Prostate gland (tissue), 2 donors: ENCODE measurements around the gene KIF26B.

ENCODE experiments used
- POLR2A ChIP-seq: fragments of 450-650 bp; IDR thresholded peaks from one replicate; pipeline ENCODE4 v1.6.1; 2016; ENCODE audit warnings: antibody characterized with exemption, mild to moderate bottlenecking
- POLR2AphosphoS5 ChIP-seq: sonication (generic); formaldehyde crosslinking; IDR thresholded peaks from one replicate; pipeline ENCODE4 v1.6.1; 2017; ENCODE audit warnings: antibody characterized with exemption
- TF ChIP-seq, protein P1 (sequence below), 4 experiments: fragments of 200-600 bp in 2 of 4; fragments of 450-650 bp in 2 of 4; sonication (generic) in 2 of 4; IDR thresholded peaks; 1 replicate in 3 of 4; 2 replicates in 1 of 4; pipeline ENCODE4 v1.5.1; 2016 to 2019; ENCODE audit warnings: antibody characterized with exemption in 4 of 4, mild to moderate bottlenecking in 2 of 4, moderate library complexity in 2 of 4

DNA sequence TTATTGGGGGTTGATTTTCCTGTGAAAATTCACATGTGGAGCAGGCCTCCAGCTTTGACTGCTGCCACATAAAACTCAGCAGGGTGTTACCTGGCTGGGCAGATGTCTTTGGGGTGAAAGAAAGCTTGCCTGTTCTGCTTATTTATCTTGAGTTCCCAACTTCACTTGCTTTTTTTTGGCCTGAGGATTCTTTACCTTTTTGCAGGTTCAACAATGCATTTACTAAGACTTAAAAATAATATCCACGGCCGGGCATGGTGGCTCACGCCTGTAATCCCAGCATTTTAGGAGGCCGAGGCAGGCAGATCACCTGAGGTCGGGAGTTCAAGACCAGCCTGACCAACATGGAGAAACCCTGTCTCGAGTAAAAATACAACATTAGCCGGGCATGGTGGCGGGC lies 509.1 kb downstream of the KIF26B start:
- TF ChIP-seq, protein P1, sequence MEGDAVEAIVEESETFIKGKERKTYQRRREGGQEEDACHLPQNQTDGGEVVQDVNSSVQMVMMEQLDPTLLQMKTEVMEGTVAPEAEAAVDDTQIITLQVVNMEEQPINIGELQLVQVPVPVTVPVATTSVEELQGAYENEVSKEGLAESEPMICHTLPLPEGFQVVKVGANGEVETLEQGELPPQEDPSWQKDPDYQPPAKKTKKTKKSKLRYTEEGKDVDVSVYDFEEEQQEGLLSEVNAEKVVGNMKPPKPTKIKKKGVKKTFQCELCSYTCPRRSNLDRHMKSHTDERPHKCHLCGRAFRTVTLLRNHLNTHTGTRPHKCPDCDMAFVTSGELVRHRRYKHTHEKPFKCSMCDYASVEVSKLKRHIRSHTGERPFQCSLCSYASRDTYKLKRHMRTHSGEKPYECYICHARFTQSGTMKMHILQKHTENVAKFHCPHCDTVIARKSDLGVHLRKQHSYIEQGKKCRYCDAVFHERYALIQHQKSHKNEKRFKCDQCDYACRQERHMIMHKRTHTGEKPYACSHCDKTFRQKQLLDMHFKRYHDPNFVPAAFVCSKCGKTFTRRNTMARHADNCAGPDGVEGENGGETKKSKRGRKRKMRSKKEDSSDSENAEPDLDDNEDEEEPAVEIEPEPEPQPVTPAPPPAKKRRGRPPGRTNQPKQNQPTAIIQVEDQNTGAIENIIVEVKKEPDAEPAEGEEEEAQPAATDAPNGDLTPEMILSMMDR (IDR thresholded peaks at IDR 0.05), result no peak
- TF ChIP-seq POLR2A (no peak), POLR2AphosphoS5 (no peak)
